Mucosa of stomach (tissue), 1 donor: ENCODE results near the gene NIT1.
A peak's percentile ranks its signal among the peaks of the same experiment; 100 is the strongest.

Experiments
- H3K27me3 ChIP-seq: one replicate; pipeline ENCODE4 v1.7.0; 2013; ENCODE audit warnings: mild to moderate bottlenecking, low read length; ENCODE audit not compliant: control insufficient read depth, insufficient read depth
- H3K36me3 ChIP-seq: one replicate; pipeline ENCODE4 v1.7.0; 2013; ENCODE audit warnings: low read length; ENCODE audit not compliant: control insufficient read depth, insufficient read depth
- H3K4me1 ChIP-seq: one replicate; pipeline ENCODE4 v1.7.0; 2013; ENCODE audit warnings: mild to moderate bottlenecking, low read length; ENCODE audit not compliant: control insufficient read depth, insufficient read depth
- H3K4me3 ChIP-seq: one replicate; pipeline ENCODE4 v1.7.0; 2013; ENCODE audit warnings: low read length
- H3K9ac ChIP-seq: one replicate; pipeline ENCODE4 v1.7.0; 2013; ENCODE audit warnings: mild to moderate bottlenecking, low read length, moderate library complexity
- H3K9me3 ChIP-seq: one replicate; pipeline ENCODE4 v1.7.0; 2013; ENCODE audit warnings: mild to moderate bottlenecking, low read length, moderate library complexity; ENCODE audit not compliant: control insufficient read depth
- donor health status: Pancreatic carcinoma.

Gene NIT1

GRCh38 chr1:161145832-161146231 is 27.9 kb downstream of the NIT1 start:
- Histone ChIP-seq H3K4me3 (no peak overlapping the region), H3K27me3 (no peaks in the 10 kb centered on the region), H3K36me3 (no peaks in the 10 kb centered on the region), H3K9me3 (no peaks in the 10 kb centered on the region), H3K4me1 (no peaks in the 10 kb centered on the region), H3K9ac (no peak overlapping the region)

- Histone ChIP-seq H3K9ac (peak overlapping the region; percentile 97), H3K4me1 (peaks cover 10% of the 10 kb centered on the region), H3K27me3 (no peaks in the 10 kb centered on the region), H3K36me3 (peaks cover 4% of the 10 kb centered on the region), H3K9me3 (no peaks in the 10 kb centered on the region), H3K4me3 (no peak overlapping the region)
These were observed 35.3 kb downstream of the NIT1 start for GRCh38 chr1:161153176-161153575.

GRCh38 chr1:161153682-161154337 is 35.9 kb downstream of the NIT1 start, which contains the start of gene UFC1:
Gene UFC1, plus strand, starts transcription at chr1:161153978. Its CDS starts 20 bp downstream, at chr1:161153998.
- Histone ChIP-seq H3K4me1 (peaks cover 15% of the 10 kb centered on the region), H3K9me3 (no peaks in the 10 kb centered on the region), H3K9ac (peak within 1 kb of the TSS; percentile 97), H3K36me3 (peaks cover 4% of the 10 kb centered on the region), H3K27me3 (no peaks in the 10 kb centered on the region), H3K4me3 (peak within 1 kb of the TSS; percentile 87)

- peaks cover 4% of the 10 kb centered on the region for H3K36me3 ChIP-seq
- H3K4me1 ChIP-seq, result peaks cover 36% of the 10 kb centered on the region
- H3K4me3 ChIP-seq, result no peak overlapping the region
- H3K9me3 ChIP-seq, result no peaks in the 10 kb centered on the region
- no peaks in the 10 kb centered on the region for H3K27me3 ChIP-seq
- H3K9ac ChIP-seq, result no peak overlapping the region
These were observed 40.0 kb downstream of the NIT1 start for GRCh38 chr1:161157867-161158266.

- Histone ChIP-seq H3K27me3 (no peaks in the 10 kb centered on the region), H3K36me3 (peaks cover 4% of the 10 kb centered on the region), H3K4me3 (peak overlapping the region; percentile 90), H3K4me1 (peaks cover 36% of the 10 kb centered on the region), H3K9ac (peak overlapping the region; percentile 87), H3K9me3 (no peaks in the 10 kb centered on the region)
These were observed 40.6 kb downstream of the NIT1 start for GRCh38 chr1:161158316-161159010.

GRCh38 chr1:161159087-161159912 is 41.4 kb downstream of the NIT1 start, which contains the start of gene USP21:
Gene USP21, plus strand, starts transcription at chr1:161159500. Its CDS starts 1,141 bp downstream, at chr1:161160641.
- Histone ChIP-seq H3K9me3 (no peaks in the 10 kb centered on the region), H3K4me3 (peak within 1 kb of the TSS; percentile 90), H3K27me3 (no peaks in the 10 kb centered on the region), H3K36me3 (peaks cover 4% of the 10 kb centered on the region), H3K9ac (peak within 1 kb of the TSS; percentile 87), H3K4me1 (peaks cover 36% of the 10 kb centered on the region)

- peaks cover 4% of the 10 kb centered on the region for H3K36me3 ChIP-seq
- no peaks in the 10 kb centered on the region for H3K9me3 ChIP-seq
- peak overlapping the region; percentile 90 for H3K4me3 ChIP-seq
- peak overlapping the region; percentile 87 for H3K9ac ChIP-seq
- peaks cover 32% of the 10 kb centered on the region for H3K4me1 ChIP-seq
- no peaks in the 10 kb centered on the region for H3K27me3 ChIP-seq
These were observed 42.0 kb downstream of the NIT1 start for GRCh38 chr1:161159913-161160243.

GRCh38 chr1:161160671-161161145 is 42.8 kb downstream of the NIT1 start:
- H3K36me3 ChIP-seq, result peaks cover 4% of the 10 kb centered on the region
- H3K4me1 ChIP-seq, result peaks cover 34% of the 10 kb centered on the region
- no peaks in the 10 kb centered on the region for H3K9me3 ChIP-seq
- no peak overlapping the region for H3K9ac ChIP-seq
- H3K27me3 ChIP-seq, result no peaks in the 10 kb centered on the region
- no peak overlapping the region for H3K4me3 ChIP-seq

- H3K9me3 ChIP-seq, result no peaks in the 10 kb centered on the region
- H3K9ac ChIP-seq, result no peak overlapping the region
- peaks cover 4% of the 10 kb centered on the region for H3K36me3 ChIP-seq
- H3K27me3 ChIP-seq, result no peaks in the 10 kb centered on the region
- H3K4me1 ChIP-seq, result peaks cover 36% of the 10 kb centered on the region
- no peak overlapping the region for H3K4me3 ChIP-seq
These were observed 43.7 kb downstream of the NIT1 start for GRCh38 chr1:161161652-161162051.

GRCh38 chr1:161162052-161162451 is 44.1 kb downstream of the NIT1 start:
- Histone ChIP-seq H3K27me3 (no peaks in the 10 kb centered on the region), H3K4me1 (peaks cover 40% of the 10 kb centered on the region), H3K9ac (no peak overlapping the region), H3K36me3 (peaks cover under 1% of the 10 kb centered on the region), H3K4me3 (no peak overlapping the region), H3K9me3 (no peaks in the 10 kb centered on the region)

GRCh38 chr1:161162806-161163205 is 44.9 kb downstream of the NIT1 start:
- Histone ChIP-seq H3K36me3 (no peaks in the 10 kb centered on the region), H3K9me3 (no peaks in the 10 kb centered on the region), H3K4me1 (peaks cover 42% of the 10 kb centered on the region), H3K4me3 (no peak overlapping the region), H3K27me3 (no peaks in the 10 kb centered on the region), H3K9ac (no peak overlapping the region)

- Histone ChIP-seq H3K9ac (no peak overlapping the region), H3K27me3 (no peaks in the 10 kb centered on the region), H3K36me3 (no peaks in the 10 kb centered on the region), H3K4me3 (no peak overlapping the region), H3K4me1 (peaks cover 38% of the 10 kb centered on the region), H3K9me3 (no peaks in the 10 kb centered on the region)
These were observed 45.9 kb downstream of the NIT1 start for GRCh38 chr1:161163793-161164192.
